OCI-LY3 (cell line): ENCODE measurements around the gene GRIP2.
"Not testable (repeated sequence)": the region's sequence is repeated elsewhere in the genome, so short reads cannot be mapped to it uniquely, and the experiment has no call there.

Experiments
- H2AFZ ChIP-seq: fragments of 200-600, 300-600 bp; shearing (Covaris generic); 2 replicates; pipeline ENCODE4 v1.6.0; 2014; ENCODE audit warnings: antibody characterized with exemption, low read depth, low read length
- H3K27ac ChIP-seq: fragments of 200-600, 300-600 bp; sonication (generic); 2 replicates; pipeline ENCODE4 v1.5.1; 2014; ENCODE audit warnings: mild to moderate bottlenecking, low read length, moderate library complexity, mixed read lengths
- H3K27me3 ChIP-seq: fragments of 200-600, 300-600 bp; sonication (generic); 2 replicates; pipeline ENCODE4 v1.6.1; 2014; ENCODE audit warnings: low read depth, low read length, mixed read lengths
- H3K36me3 ChIP-seq: fragments of 200-600, 300-600 bp; sonication (generic); replicated peaks from 2 replicates; pipeline ENCODE3; 2014; ENCODE audit warnings: low read depth, low read length, mixed read lengths
- H3K4me1 ChIP-seq: fragments of 300-600, 200-600 bp; sonication (generic); 2 replicates; pipeline ENCODE4 v1.6.1; 2014; ENCODE audit warnings: low read length, mixed read lengths
- H3K4me2 ChIP-seq: fragments of 200-600, 300-600 bp; sonication (generic); 2 replicates; pipeline ENCODE4 v1.6.1; 2014; ENCODE audit warnings: low read length, mixed read lengths
- H3K4me3 ChIP-seq: fragments of 300-600, 200-600 bp; sonication (generic); 2 replicates; pipeline ENCODE4 v1.5.1; 2014; ENCODE audit warnings: antibody characterized with exemption, mild to moderate bottlenecking, low read length, moderate library complexity
- H3K79me2 ChIP-seq: fragments of 300-600, 200-600 bp; shearing (Covaris generic); 2 replicates; pipeline ENCODE4 v1.6.1; 2014; ENCODE audit warnings: mild to moderate bottlenecking, low read length, mixed read lengths
- H3K9ac ChIP-seq: fragments of 300-600, 200-600 bp; shearing (Covaris generic); 2 replicates; pipeline ENCODE4 v1.6.0; 2014; ENCODE audit warnings: mild to moderate bottlenecking, low read length, moderate library complexity
- H3K9me3 ChIP-seq: fragments of 200-600, 300-600 bp; shearing (Covaris generic); 2 replicates; pipeline ENCODE4 v1.6.1; 2014; ENCODE audit warnings: low read length, mixed read lengths; ENCODE audit not compliant: insufficient read depth
- H4K20me1 ChIP-seq: fragments of 200-600, 300-600 bp; sonication (generic); 2 replicates; pipeline ENCODE4 v1.6.1; 2016; ENCODE audit warnings: low read length, mixed read lengths; ENCODE audit not compliant: insufficient read depth
- EZH2phosphoT487 ChIP-seq: fragments of 200-600 bp; shearing (Covaris generic); IDR thresholded peaks from 2 replicates; pipeline ENCODE4 v1.6.1; 2018; ENCODE audit warnings: antibody characterized with exemption, mixed run types, low read depth
- TF ChIP-seq, protein P1 (sequence below): fragments of 200-600, 300-600 bp; sonication (generic); IDR thresholded peaks from 2 replicates; pipeline ENCODE4 v1.5.1; 2014; ENCODE audit warnings: antibody characterized with exemption, low read length, low read depth

The GRIP2 gene

GRCh38 chr3:14516738-14517345 is 23.3 kb downstream of the GRIP2 start:
- H3K4me1 ChIP-seq = no peaks in the 10 kb centered on the region
- no peaks in the 10 kb centered on the region for H3K36me3 ChIP-seq
- H3K4me3 ChIP-seq = no peak overlapping the region
- H3K9me3 ChIP-seq = no peaks in the 10 kb centered on the region
- no peaks in the 10 kb centered on the region for H4K20me1 ChIP-seq
- H3K27ac ChIP-seq = no peak overlapping the region
- peaks cover 6% of the 10 kb centered on the region; the same call in 1 of the 2 replicates for H3K27me3 ChIP-seq
- TF ChIP-seq EZH2phosphoT487 = no peak
- TF ChIP-seq, protein P1, sequence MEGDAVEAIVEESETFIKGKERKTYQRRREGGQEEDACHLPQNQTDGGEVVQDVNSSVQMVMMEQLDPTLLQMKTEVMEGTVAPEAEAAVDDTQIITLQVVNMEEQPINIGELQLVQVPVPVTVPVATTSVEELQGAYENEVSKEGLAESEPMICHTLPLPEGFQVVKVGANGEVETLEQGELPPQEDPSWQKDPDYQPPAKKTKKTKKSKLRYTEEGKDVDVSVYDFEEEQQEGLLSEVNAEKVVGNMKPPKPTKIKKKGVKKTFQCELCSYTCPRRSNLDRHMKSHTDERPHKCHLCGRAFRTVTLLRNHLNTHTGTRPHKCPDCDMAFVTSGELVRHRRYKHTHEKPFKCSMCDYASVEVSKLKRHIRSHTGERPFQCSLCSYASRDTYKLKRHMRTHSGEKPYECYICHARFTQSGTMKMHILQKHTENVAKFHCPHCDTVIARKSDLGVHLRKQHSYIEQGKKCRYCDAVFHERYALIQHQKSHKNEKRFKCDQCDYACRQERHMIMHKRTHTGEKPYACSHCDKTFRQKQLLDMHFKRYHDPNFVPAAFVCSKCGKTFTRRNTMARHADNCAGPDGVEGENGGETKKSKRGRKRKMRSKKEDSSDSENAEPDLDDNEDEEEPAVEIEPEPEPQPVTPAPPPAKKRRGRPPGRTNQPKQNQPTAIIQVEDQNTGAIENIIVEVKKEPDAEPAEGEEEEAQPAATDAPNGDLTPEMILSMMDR = no peak
- no peak overlapping the region for H3K9ac ChIP-seq
- H3K79me2 ChIP-seq = no peaks in the 10 kb centered on the region
- no peak overlapping the region for H2AFZ ChIP-seq
- no peak overlapping the region for H3K4me2 ChIP-seq

DNA sequence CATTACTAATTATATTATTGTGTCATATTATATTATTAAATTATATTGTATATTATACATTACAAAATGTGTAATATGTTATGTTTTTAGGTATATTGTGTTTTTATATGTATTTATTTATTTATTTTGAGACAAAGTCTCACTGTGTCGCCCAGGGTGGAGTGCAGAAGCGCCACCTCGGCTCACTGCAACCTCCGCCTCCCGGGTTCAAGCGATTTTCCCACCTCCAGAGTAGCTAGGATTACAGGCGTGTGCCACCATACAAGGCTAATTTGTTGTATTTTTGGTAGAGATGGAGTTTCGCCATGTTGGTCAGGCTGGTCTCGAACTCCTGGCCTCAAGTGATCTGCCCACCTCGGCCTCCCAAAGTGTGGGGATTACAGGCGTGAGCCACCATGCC is 24.6 kb downstream of the GRIP2 start:
- H3K9me3 ChIP-seq, H3K4me1 ChIP-seq, H3K4me3 ChIP-seq, H3K27ac ChIP-seq, H3K27me3 ChIP-seq, H2AFZ ChIP-seq, H3K36me3 ChIP-seq, H3K9ac ChIP-seq, H4K20me1 ChIP-seq, H3K4me2 ChIP-seq, H3K79me2 ChIP-seq: not testable (repeated sequence)

GRCh38 chr3:14514323-14514720 is 25.8 kb downstream of the GRIP2 start:
- Histone ChIP-seq H3K9me3 (no peaks in the 10 kb centered on the region), H3K36me3 (no peaks in the 10 kb centered on the region), H3K9ac (no peak overlapping the region), H3K79me2 (no peaks in the 10 kb centered on the region), H4K20me1 (no peaks in the 10 kb centered on the region), H3K27me3 (peaks cover 6% of the 10 kb centered on the region; the same call in 1 of the 2 replicates), H2AFZ (no peak overlapping the region), H3K4me1 (no peaks in the 10 kb centered on the region), H3K4me3 (no peak overlapping the region), H3K4me2 (no peak overlapping the region), H3K27ac (no peak overlapping the region)
- no peak for TF ChIP-seq EZH2phosphoT487
- TF ChIP-seq, protein P1 = no peak

GRCh38 chr3:14513566-14514322 is 26.4 kb downstream of the GRIP2 start:
- no peaks in the 10 kb centered on the region for H3K4me1 ChIP-seq
- H3K9me3 ChIP-seq = no peaks in the 10 kb centered on the region
- no peak overlapping the region for H2AFZ ChIP-seq

More at GRCh38 chr3:14513566-14514322, 26.4 kb downstream of the GRIP2 start:
- peaks cover 6% of the 10 kb centered on the region; the same call in 1 of the 2 replicates for H3K27me3 ChIP-seq
- H3K27ac ChIP-seq = no peak overlapping the region
- H3K9ac ChIP-seq = no peak overlapping the region
- no peak overlapping the region for H3K4me2 ChIP-seq
- no peaks in the 10 kb centered on the region for H3K36me3 ChIP-seq
- H3K4me3 ChIP-seq = no peak overlapping the region
- H4K20me1 ChIP-seq = no peaks in the 10 kb centered on the region
- no peak for TF ChIP-seq EZH2phosphoT487
- TF ChIP-seq, protein P1 = no peak
- no peaks in the 10 kb centered on the region for H3K79me2 ChIP-seq
